GOT3 (cell line): ENCODE measurements around the gene KDSR.

ENCODE experiments used
- DNase-seq: peaks from one replicate; lab custom pipeline; 2025; ENCODE audit warnings: mixed read lengths; lab: John Stamatoyannopoulos, UW

Gene KDSR

GRCh38 chr18:63320123-63320974, 46.7 kb downstream of the KDSR start:
- DNase-seq = no peak

- DNase-seq = no peak
Measured at GRCh38 chr18:63319383-63320122, 47.5 kb downstream of the KDSR start, which contains the start of gene BCL2. BCL2 (minus strand) TSS chr18:63319769.

- no peak for DNase-seq
Measured at GRCh38 chr18:63318889-63319382, 48.1 kb downstream of the KDSR start.

- DNase-seq = peak; percentile 2
Measured at GRCh38 chr18:63317982-63318888, 48.8 kb downstream of the KDSR start.

- no peak for DNase-seq
Measured at GRCh38 chr18:63317556-63317946, 49.5 kb downstream of the KDSR start.

GRCh38 chr18:63316612-63317555, 50.1 kb downstream of the KDSR start:
- DNase-seq = no peak

GRCh38 chr18:63315876-63316275, 51.1 kb downstream of the KDSR start:
- DNase-seq = no peak

GRCh38 chr18:63315131-63315662, 51.8 kb downstream of the KDSR start:
- DNase-seq = no peak

GRCh38 chr18:63314062-63314790, 52.8 kb downstream of the KDSR start:
- DNase-seq = no peak

- no peak for DNase-seq
Measured at GRCh38 chr18:63313396-63313917, 53.5 kb downstream of the KDSR start.

GRCh38 chr18:63312737-63313395, 54.1 kb downstream of the KDSR start:
- no peak for DNase-seq

GRCh38 chr18:63312019-63312409, 55.0 kb downstream of the KDSR start:
- no peak for DNase-seq

- DNase-seq = no peak
Measured at GRCh38 chr18:63311118-63312018, 55.6 kb downstream of the KDSR start.

- DNase-seq = no peak
Measured at GRCh38 chr18:63309422-63309821, 57.6 kb downstream of the KDSR start.

- no peak for DNase-seq
Measured at GRCh38 chr18:63307551-63308200, 59.3 kb downstream of the KDSR start.

GRCh38 chr18:63306819-63307550, 60.0 kb downstream of the KDSR start:
- no peak for DNase-seq

- no peak for DNase-seq
Measured at GRCh38 chr18:63306249-63306648, 60.8 kb downstream of the KDSR start.
